ENCODE results near the gene PIM2.

The PIM2 gene

GRCh38 chrX:48938721-48939425 lies 20.0 kb upstream of the PIM2 start:
- H3K4me1 ChIP-seq (ENCODE audit: low read length), result peaks cover 83% of the 10 kb centered on the region
- no peak overlapping the region for H2AFZ ChIP-seq (ENCODE audit: low read length)
- H3F3A ChIP-seq (ENCODE audit: insufficient read depth, low read length), result peaks cover 57% of the 10 kb centered on the region
- H4K20me1 ChIP-seq (ENCODE audit: insufficient read depth, low read length), result no peaks in the 10 kb centered on the region
- H3K27ac ChIP-seq (ENCODE audit: low read length), result peak overlapping the region; percentile 100
- H3K79me2 ChIP-seq (ENCODE audit: low read length), result peaks cover 61% of the 10 kb centered on the region
- no peaks in the 10 kb centered on the region for H3K27me3 ChIP-seq (replicated peaks; ENCODE audit: insufficient read depth, low read length)
- H3K9ac ChIP-seq (ENCODE audit: low read length), result peak overlapping the region; percentile 95
- H3K9me2 ChIP-seq (replicated peaks; ENCODE audit: insufficient read depth, low read length), result no peaks in the 10 kb centered on the region
- TF ChIP-seq CTCF (IDR thresholded peaks at IDR 0.05; ENCODE audit: low read length) (no peak), EZH2phosphoT487 (IDR thresholded peaks at IDR 0.05; ENCODE audit: low read length) (no peak), EZH2 (optimal IDR thresholded peaks at IDR 0.05; ENCODE audit: low read depth, low read length) (no peak)
- no peaks in the 10 kb centered on the region for H3K36me3 ChIP-seq (replicated peaks; ENCODE audit: insufficient read depth, low read length)
- no peaks in the 10 kb centered on the region for H3K9me3 ChIP-seq (replicated peaks; ENCODE audit: insufficient read depth, low read length)
- H3K4me2 ChIP-seq (ENCODE audit: low read depth, low read length), result peak overlapping the region; percentile 87
- H3K4me3 ChIP-seq (ENCODE audit: low read length), result peak overlapping the region; percentile 39; the same call in 1 of the 2 replicates
- DNase-seq, result peak; percentile 96

- Histone ChIP-seq H3K4me2 (ENCODE audit: low read depth, low read length) (peak overlapping the region; percentile 76), H3K9me2 (replicated peaks; ENCODE audit: insufficient read depth, low read length) (no peaks in the 10 kb centered on the region), H3K4me1 (ENCODE audit: low read length) (peaks cover 78% of the 10 kb centered on the region), H3K27me3 (replicated peaks; ENCODE audit: insufficient read depth, low read length) (no peaks in the 10 kb centered on the region), H3F3A (ENCODE audit: insufficient read depth, low read length) (peaks cover 65% of the 10 kb centered on the region), H3K9me3 (replicated peaks; ENCODE audit: insufficient read depth, low read length) (no peaks in the 10 kb centered on the region), H3K79me2 (ENCODE audit: low read length) (peaks cover 52% of the 10 kb centered on the region), H3K27ac (ENCODE audit: low read length) (peak overlapping the region; percentile 100), H2AFZ (ENCODE audit: low read length) (no peak overlapping the region), H3K36me3 (replicated peaks; ENCODE audit: insufficient read depth, low read length) (no peaks in the 10 kb centered on the region), H4K20me1 (ENCODE audit: insufficient read depth, low read length) (no peaks in the 10 kb centered on the region), H3K9ac (ENCODE audit: low read length) (peak overlapping the region; percentile 75), H3K4me3 (ENCODE audit: low read length) (peak overlapping the region; percentile 32)
- DNase-seq, result peak; percentile 94
- TF ChIP-seq EZH2 (optimal IDR thresholded peaks at IDR 0.05; ENCODE audit: low read depth, low read length) (no peak), CTCF (IDR thresholded peaks at IDR 0.05; ENCODE audit: low read length) (peak; percentile 64)
Measured at GRCh38 chrX:48937054-48937907, 18.5 kb upstream of the PIM2 start.

- H3K27ac ChIP-seq (ENCODE audit: low read length), result peak overlapping the region; percentile 100
- no peaks in the 10 kb centered on the region for H4K20me1 ChIP-seq (ENCODE audit: insufficient read depth, low read length)
- H3K4me1 ChIP-seq (ENCODE audit: low read length), result peaks cover 73% of the 10 kb centered on the region
- no peak for DNase-seq
- H3K9me3 ChIP-seq (replicated peaks; ENCODE audit: insufficient read depth, low read length), result no peaks in the 10 kb centered on the region
- H3K4me3 ChIP-seq (ENCODE audit: low read length), result no peak overlapping the region; the same call in 1 of the 2 replicates
- peak overlapping the region; percentile 59 for H3K4me2 ChIP-seq (ENCODE audit: low read depth, low read length)
- no peak overlapping the region for H2AFZ ChIP-seq (ENCODE audit: low read length)
- peaks cover 45% of the 10 kb centered on the region for H3K79me2 ChIP-seq (ENCODE audit: low read length)
- H3K9ac ChIP-seq (ENCODE audit: low read length), result peak overlapping the region; percentile 75
- peaks cover 65% of the 10 kb centered on the region for H3F3A ChIP-seq (ENCODE audit: insufficient read depth, low read length)
- H3K27me3 ChIP-seq (replicated peaks; ENCODE audit: insufficient read depth, low read length), result no peaks in the 10 kb centered on the region
- H3K9me2 ChIP-seq (replicated peaks; ENCODE audit: insufficient read depth, low read length), result no peaks in the 10 kb centered on the region
- no peaks in the 10 kb centered on the region for H3K36me3 ChIP-seq (replicated peaks; ENCODE audit: insufficient read depth, low read length)
- TF ChIP-seq EZH2phosphoT487 (IDR thresholded peaks at IDR 0.05; ENCODE audit: low read length) (no peak), EZH2 (optimal IDR thresholded peaks at IDR 0.05; ENCODE audit: low read depth, low read length) (no peak), CTCF (IDR thresholded peaks at IDR 0.05; ENCODE audit: low read length) (no peak)
Measured at GRCh38 chrX:48936429-48937053, 17.7 kb upstream of the PIM2 start.

Measured in MM.1S (cell line).